ENCODE measurements around the gene OSBPL5.

- no peak for TF ChIP-seq SMC3 (conservative IDR thresholded peaks at IDR 0.05; ENCODE audit: insufficient read depth, low read depth, low read length)
- TF ChIP-seq MEF2A (IDR thresholded peaks at IDR 0.05; ENCODE audit: control insufficient read depth, low read depth, low read length): no peak
- TF ChIP-seq MXD1 (CRISPR knock-in tag; IDR thresholded peaks at IDR 0.05; ENCODE audit: borderline replicate concordance, poor library complexity, severe bottlenecking): no peak
- TF ChIP-seq, protein P1, sequence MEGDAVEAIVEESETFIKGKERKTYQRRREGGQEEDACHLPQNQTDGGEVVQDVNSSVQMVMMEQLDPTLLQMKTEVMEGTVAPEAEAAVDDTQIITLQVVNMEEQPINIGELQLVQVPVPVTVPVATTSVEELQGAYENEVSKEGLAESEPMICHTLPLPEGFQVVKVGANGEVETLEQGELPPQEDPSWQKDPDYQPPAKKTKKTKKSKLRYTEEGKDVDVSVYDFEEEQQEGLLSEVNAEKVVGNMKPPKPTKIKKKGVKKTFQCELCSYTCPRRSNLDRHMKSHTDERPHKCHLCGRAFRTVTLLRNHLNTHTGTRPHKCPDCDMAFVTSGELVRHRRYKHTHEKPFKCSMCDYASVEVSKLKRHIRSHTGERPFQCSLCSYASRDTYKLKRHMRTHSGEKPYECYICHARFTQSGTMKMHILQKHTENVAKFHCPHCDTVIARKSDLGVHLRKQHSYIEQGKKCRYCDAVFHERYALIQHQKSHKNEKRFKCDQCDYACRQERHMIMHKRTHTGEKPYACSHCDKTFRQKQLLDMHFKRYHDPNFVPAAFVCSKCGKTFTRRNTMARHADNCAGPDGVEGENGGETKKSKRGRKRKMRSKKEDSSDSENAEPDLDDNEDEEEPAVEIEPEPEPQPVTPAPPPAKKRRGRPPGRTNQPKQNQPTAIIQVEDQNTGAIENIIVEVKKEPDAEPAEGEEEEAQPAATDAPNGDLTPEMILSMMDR (IDR thresholded peaks at IDR 0.05 in 2 of 3, conservative IDR thresholded peaks at IDR 0.05 in 1 of 3; ENCODE audit: insufficient read depth in 2 of 3, low read depth in 1 of 3, low read length in 3 of 3): no peak
- TF ChIP-seq BRF2 (IDR thresholded peaks at IDR 0.05; ENCODE audit: borderline replicate concordance, insufficient read depth, insufficient read length): no peak
- TF ChIP-seq, protein P2, sequence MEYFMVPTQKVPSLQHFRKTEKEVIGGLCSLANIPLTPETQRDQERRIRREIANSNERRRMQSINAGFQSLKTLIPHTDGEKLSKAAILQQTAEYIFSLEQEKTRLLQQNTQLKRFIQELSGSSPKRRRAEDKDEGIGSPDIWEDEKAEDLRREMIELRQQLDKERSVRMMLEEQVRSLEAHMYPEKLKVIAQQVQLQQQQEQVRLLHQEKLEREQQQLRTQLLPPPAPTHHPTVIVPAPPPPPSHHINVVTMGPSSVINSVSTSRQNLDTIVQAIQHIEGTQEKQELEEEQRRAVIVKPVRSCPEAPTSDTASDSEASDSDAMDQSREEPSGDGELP (CRISPR knock-in tag; IDR thresholded peaks at IDR 0.05; ENCODE audit: borderline replicate concordance): 0 out of 2 replicates have a peak, but pooled peaks have one; percentile 19
- no peak for TF ChIP-seq TCF7 (IDR thresholded peaks at IDR 0.05; ENCODE audit: borderline replicate concordance)
- TF ChIP-seq ZNF511 (CRISPR knock-in tag; IDR thresholded peaks at IDR 0.05): no peak
- no peak for TF ChIP-seq FOXP4 (CRISPR knock-in tag; IDR thresholded peaks at IDR 0.05; ENCODE audit: borderline replicate concordance)
- no peak for TF ChIP-seq YY1 (IDR thresholded peaks at IDR 0.05; ENCODE audit: borderline replicate concordance in 1 of 3, control insufficient read depth in 1 of 3, extremely low read depth in 1 of 3, insufficient read depth in 3 of 3, insufficient read length in 1 of 3, insufficient replicate concordance in 2 of 3, low read depth in 1 of 3, low read length in 2 of 3)
- TF ChIP-seq HDAC2 (IDR thresholded peaks at IDR 0.05): no peak
- no peak for TF ChIP-seq ZNF316 (IDR thresholded peaks at IDR 0.05)
- TF ChIP-seq, protein P3, sequence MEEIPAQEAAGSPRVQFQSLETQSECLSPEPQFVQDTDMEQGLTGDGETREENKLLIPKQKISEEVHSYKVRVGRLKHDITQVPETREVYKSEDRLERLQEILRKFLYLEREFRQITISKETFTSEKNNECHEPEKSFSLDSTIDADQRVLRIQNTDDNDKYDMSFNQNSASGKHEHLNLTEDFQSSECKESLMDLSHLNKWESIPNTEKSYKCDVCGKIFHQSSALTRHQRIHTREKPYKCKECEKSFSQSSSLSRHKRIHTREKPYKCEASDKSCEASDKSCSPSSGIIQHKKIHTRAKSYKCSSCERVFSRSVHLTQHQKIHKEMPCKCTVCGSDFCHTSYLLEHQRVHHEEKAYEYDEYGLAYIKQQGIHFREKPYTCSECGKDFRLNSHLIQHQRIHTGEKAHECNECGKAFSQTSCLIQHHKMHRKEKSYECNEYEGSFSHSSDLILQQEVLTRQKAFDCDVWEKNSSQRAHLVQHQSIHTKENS (CRISPR knock-in tag; IDR thresholded peaks at IDR 0.05): no peak
Observed at GRCh38 chr11:3167143-3168119, 2.3 kb upstream of the OSBPL5 start.
